ENCODE results near the gene ITGB4. TPM values are rescaled to one million over a fixed set of nuclear protein-coding genes. Genes with fewer than 3 reads are reported as not detected.

The ITGB4 gene
- total and polyA plus RNA-seq, 2 of the 13 experiments (the other 11 are each of a cell fraction or from before 2014, with no cell fraction given) = 6.9 to 14.5 TPM

GRCh38 chr17:75778861-75779249, 57.6 kb downstream of the ITGB4 start (continued):
- TF ChIP-seq AHDC1 (CRISPR knock-in tag; IDR thresholded peaks at IDR 0.05; ENCODE audit: borderline replicate concordance) (peak; percentile 64), TBL1XR1 (IDR thresholded peaks at IDR 0.05; ENCODE audit: borderline replicate concordance, low read length, partially characterized antibody) (peak; percentile 49), CTCF (CRISPR knock-in tag; IDR thresholded peaks at IDR 0.05) (peak; percentile 78), TARDBP (CRISPR knock-in tag; IDR thresholded peaks at IDR 0.05) (0 out of 2 replicates have a peak, but pooled peaks have one; percentile 26), EZH2 (conservative IDR thresholded peaks at IDR 0.05; ENCODE audit: low read depth, low read length) (no peak), ATAD3A (CRISPR knock-in tag; IDR thresholded peaks at IDR 0.05) (no peak), ZSCAN21 (CRISPR knock-in tag; IDR thresholded peaks at IDR 0.05; ENCODE audit: borderline replicate concordance) (peak; percentile 13; the same call in 1 of the 2 replicates), MIER3 (CRISPR knock-in tag; IDR thresholded peaks at IDR 0.05; ENCODE audit: borderline replicate concordance) (no peak), HDAC1 (CRISPR knock-in tag; IDR thresholded peaks at IDR 0.05) (0 out of 2 replicates have a peak, but pooled peaks have one; percentile 9), PHF20 (CRISPR knock-in tag; IDR thresholded peaks at IDR 0.05) (no peak), ZNF546 (CRISPR knock-in tag; conservative IDR thresholded peaks at IDR 0.05) (peak; percentile 85; the same call in 1 of the 2 replicates), ZNF460 (CRISPR knock-in tag; IDR thresholded peaks at IDR 0.05; ENCODE audit: borderline replicate concordance) (peak; percentile 30; the same call in 1 of the 2 replicates), KDM5A (IDR thresholded peaks at IDR 0.05; ENCODE audit: borderline replicate concordance, low read length) (peak; percentile 61), SIN3A (IDR thresholded peaks at IDR 0.05; ENCODE audit: borderline replicate concordance, low read depth, low read length) (peak; percentile 32; the same call in 1 of the 2 replicates), ZNF792 (CRISPR knock-in tag; IDR thresholded peaks at IDR 0.05) (no peak), REL (CRISPR knock-in tag; conservative IDR thresholded peaks at IDR 0.05) (no peak), ZNF230 (CRISPR knock-in tag; IDR thresholded peaks at IDR 0.05) (no peak), ZMYM2 (CRISPR knock-in tag; IDR thresholded peaks at IDR 0.05) (peak; percentile 81), AKAP8 (CRISPR knock-in tag; IDR thresholded peaks at IDR 0.05) (0 out of 2 replicates have a peak, but pooled peaks have one; percentile 46), AGO1 (IDR thresholded peaks at IDR 0.05; ENCODE audit: low read depth, low read length, poor library complexity, severe bottlenecking) (peak; percentile 85), ZBTB7A (CRISPR knock-in tag; IDR thresholded peaks at IDR 0.05) (peak; percentile 58; the same call in 1 of the 2 replicates), ZNF816 (CRISPR knock-in tag; IDR thresholded peaks at IDR 0.05; ENCODE audit: borderline replicate concordance) (peak; percentile 94), TFAP4 (IDR thresholded peaks at IDR 0.05; ENCODE audit: borderline replicate concordance, low read depth) (peak; percentile 91), ZNF674 (CRISPR knock-in tag; IDR thresholded peaks at IDR 0.05; ENCODE audit: low read depth) (no peak)
